Activated CD8-positive, alpha-beta memory T cell treated with anti-CD3 and anti-CD28 coated beads, Interleukin-2, amount 50 U/mL, for 24 hours (primary cell): ENCODE data around the gene INSR.
"Not testable (repeated sequence)": the region's sequence is repeated elsewhere in the genome, so short reads cannot be mapped to it uniquely, and the experiment has no call there.

ENCODE experiments used
- DNase-seq: peaks from one replicate; pipeline ENCODE4 v3.0.0-alpha.2; 2020; ENCODE audit errors: extremely low read depth

INSR gene

DNA sequence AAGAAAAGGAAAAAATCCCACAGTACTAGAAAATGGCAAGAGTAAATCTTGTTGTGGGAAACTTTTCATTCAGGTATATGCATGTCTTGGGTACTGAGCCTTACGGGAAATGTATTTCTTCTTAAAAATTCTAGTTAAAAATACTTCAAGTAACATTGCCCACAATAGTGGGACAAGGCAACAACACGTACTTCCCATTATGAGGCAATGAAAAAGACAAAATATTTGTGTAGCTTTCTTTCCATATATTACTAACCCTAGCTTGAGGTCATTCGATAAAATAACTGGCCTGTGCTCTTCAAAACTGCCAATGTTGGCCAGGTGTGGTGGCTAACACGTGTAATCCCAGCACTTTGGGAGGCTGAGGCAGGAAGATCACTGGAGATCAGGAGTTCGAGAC is 99.2 kb downstream of the INSR start:
- DNase-seq, result no peak

GRCh38 chr19:7194566-7194965 is 99.6 kb downstream of the INSR start:
- no peak for DNase-seq

- DNase-seq, result no peak
These were observed 102.1 kb downstream of the INSR start for GRCh38 chr19:7191946-7192691.

DNA sequence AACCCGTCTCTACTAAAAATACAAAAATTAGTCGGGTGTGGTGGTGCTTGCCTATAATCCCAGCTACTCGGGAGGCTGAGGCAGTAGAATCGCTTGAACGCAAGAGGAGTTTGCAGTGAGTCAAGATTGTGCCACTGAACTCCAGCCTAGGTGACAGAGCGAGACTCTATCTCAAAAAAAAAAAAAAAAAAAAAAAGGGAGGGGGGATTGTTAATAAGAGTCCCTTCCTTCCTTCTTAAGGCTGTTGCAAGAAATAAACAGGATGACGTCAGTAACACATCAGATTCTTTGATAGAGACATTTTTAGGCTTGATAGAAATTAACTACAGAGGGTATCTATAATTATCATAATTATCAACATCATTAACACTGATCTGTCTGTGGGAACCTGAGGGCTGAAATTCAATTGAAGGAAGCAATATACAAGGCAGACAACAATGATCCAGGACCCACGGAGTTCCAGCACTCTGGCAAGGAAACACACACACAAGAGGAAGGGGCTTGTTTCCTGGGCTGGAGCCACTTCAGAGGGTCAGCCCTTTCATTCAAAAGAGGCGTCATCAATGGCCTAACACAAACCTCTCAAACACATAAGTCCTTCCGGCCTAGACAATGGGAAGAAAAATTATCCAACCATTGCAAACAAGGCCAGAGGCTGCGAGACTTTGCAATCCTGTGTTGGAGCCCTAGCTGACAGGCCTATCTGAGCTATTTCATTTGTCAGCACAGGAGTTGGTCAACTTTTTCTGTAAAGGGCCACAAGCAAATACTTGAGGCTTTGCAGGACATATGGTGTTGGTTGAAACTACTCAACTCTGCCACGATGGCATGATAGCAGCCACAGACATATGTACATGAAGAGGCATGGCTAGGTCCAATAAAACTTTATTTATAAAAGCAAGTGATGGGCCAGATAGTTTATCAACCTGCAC is 105.2 kb downstream of the INSR start:
- DNase-seq, result no peak

GRCh38 chr19:7187605-7188339 is 106.4 kb downstream of the INSR start:
- no peak for DNase-seq

DNA sequence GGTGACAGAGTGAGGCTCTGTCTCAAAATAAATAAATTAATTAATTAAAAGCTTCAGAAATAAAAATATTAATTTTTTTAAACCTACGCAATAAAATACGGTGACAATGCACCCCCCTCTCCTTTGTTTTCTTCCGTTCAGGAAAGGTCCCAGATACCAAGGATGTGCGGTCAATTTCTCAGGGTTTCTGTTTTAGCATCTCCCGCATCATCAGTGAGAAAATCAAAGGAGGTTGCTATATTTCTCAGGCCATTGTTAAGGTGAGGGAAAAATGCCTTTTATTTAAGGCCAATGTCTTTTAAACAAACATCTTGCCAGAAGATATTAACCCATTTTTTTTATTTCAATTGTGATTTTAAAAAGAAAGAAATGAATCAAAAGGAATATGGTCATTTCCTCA is 111.7 kb downstream of the INSR start:
- no peak for DNase-seq

DNA sequence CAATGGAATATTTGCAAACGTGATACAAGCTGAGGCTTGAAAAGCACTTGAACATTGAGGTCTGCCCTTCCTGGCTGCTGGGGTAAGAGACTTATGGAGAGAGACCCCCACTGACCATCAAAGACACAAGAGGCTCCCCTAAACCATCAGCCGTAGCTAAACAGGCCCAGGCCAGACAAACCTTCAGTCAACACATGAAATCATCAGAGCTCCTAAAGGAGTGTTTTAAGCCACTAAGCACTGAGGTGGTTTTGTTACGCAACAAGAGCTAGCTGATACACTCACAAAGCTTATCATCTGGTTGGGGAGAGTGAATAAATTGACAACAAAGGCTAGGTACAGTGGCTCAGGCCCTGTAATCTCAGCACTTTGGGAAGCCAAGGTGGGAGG is 114.3 kb downstream of the INSR start:
- DNase-seq, result no peak

DNA sequence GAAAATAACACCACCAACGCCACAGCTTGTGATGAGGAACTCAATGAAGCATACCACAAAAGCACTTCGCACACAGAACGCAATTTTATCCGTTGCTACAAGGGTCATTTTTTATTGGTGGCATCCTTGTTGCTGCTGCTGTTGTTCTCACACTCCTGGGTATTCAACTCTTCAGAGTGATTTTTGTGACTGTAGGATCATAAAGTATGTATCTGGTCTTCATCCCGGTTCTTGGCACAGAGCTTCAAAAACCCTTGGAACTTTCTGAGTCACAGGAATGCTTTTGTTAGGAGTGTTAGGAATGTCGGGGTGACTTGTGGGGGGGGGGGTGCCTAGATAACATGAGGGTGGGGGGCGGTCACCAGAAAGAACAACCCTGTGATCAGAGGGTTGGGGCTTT is 116.3 kb downstream of the INSR start:
- no peak for DNase-seq

GRCh38 chr19:7176792-7177191 is 117.4 kb downstream of the INSR start:
- DNase-seq, result no peak

- DNase-seq, result no peak
These were observed 121.4 kb downstream of the INSR start for GRCh38 chr19:7172794-7173193.

GRCh38 chr19:7170983-7171382 is 123.2 kb downstream of the INSR start:
- DNase-seq, result no peak

GRCh38 chr19:7168941-7169340 is 125.3 kb downstream of the INSR start:
- no peak for DNase-seq

GRCh38 chr19:7161292-7161691 is 132.9 kb downstream of the INSR start:
- DNase-seq, result no peak

- no peak for DNase-seq
These were observed 134.9 kb downstream of the INSR start for GRCh38 chr19:7159105-7159933.

DNA sequence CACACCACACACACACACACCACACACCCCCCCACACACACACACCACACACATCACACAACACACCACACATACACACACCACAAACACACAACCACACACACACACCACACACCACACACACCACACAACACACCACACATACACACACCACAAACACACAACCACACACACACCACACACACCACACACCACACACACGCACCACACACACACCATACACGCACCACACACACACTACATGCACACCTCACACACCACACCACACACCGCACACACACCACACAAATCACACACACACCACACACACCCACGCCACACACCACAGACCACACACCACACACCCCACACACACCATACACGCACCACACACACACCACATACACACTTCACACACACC is 141.2 kb downstream of the INSR start:
- no peak for DNase-seq

- DNase-seq, result no peak
These were observed 141.6 kb downstream of the INSR start for GRCh38 chr19:7152568-7152967.

DNA sequence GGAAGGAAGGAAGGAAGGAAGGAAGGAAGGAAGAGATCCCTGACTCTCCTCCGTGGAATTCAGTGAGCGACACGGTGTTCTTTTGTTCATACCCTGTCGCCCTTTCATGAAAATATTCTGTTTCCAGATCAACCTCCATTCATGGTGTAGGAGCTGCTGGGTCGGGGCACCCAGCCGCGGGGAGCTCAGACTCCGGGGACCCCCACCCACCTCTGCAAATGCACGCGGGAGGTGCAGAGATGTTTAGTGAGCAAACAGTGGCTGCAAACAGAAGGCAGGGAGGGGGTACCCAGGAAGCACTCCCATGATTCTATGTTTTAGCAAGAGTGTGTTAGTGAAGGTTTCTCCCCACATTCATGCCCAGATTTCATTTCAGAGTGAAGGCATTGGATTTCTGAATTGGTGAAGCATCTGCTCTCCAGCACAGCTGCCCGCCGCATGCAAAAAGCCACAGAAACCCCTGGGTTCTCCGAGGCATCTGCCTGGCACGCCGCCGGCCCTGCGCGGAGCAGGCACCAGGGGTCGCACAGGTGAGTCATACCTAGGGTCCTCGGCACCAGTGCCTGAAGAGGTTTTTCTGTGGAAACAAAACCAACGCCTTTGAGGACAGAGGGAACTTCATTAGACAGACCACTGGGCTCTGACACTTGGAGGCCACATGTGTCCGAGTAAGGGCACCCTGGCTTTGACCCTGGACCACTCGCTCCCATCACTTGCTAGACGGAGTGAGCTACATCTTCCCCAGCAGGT is 144.1 kb downstream of the INSR start:
- DNase-seq, result no peak

DNA sequence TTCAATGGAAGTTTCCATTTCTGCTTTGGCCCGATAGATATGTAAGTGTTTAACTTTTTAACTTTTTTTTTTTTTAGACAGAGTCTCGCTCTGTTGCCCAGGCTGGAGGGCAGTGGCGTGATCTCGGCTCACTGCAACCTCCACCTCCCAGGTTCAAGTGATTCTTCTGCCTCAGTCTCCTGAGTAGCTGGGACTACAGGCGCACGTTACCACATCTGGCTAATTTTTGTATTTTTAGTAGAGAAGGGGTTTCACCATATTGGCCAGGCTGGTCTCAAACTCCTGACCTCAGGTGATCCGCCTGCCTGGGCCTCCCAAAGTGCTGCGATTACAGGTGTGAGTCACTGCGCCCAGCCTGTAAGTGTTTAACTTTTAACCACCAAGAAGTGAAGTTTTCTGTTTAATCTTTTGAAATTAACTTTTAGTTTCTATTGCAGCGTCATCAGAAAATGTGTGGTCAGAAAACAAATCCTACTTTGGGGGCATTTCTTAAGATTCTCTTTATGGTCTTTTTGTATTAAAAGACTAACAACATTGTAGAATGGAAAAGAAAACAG is 147.0 kb downstream of the INSR start:
- DNase-seq, result not testable (repeated sequence)

GRCh38 chr19:7146086-7146485 is 148.1 kb downstream of the INSR start:
- DNase-seq, result not testable (repeated sequence)

- DNase-seq, result no peak
These were observed 148.7 kb downstream of the INSR start for GRCh38 chr19:7145494-7145893.
